Type B pancreatic cell (in vitro differentiated cells): Measurements from ENCODE around the gene EXTL1. TPM values are rescaled to one million over a fixed set of nuclear protein-coding genes. Genes with fewer than 3 reads are reported as not detected.

Source experiments
- DNase-seq: peaks from one replicate; pipeline ENCODE4 v3.0.0; 2021; ENCODE audit warnings: mixed read lengths; ENCODE audit not compliant: unreplicated experiment; ENCODE audit errors: extremely low spot score
- H3K27ac Mint-ChIP-seq: 2 replicates; pipeline ENCODE4 v1.8.0; 2021; ENCODE audit warnings: mild to moderate bottlenecking, mixed read lengths
- H3K27me3 Mint-ChIP-seq: 2 replicates; pipeline ENCODE4 v1.8.0; 2021; ENCODE audit warnings: mixed read lengths
- H3K36me3 Mint-ChIP-seq: 2 replicates; pipeline ENCODE4 v1.8.0; 2021; ENCODE audit warnings: mixed read lengths
- H3K4me1 Mint-ChIP-seq: one replicate; pipeline ENCODE4 v1.8.0; 2021; ENCODE audit warnings: mixed read lengths; ENCODE audit not compliant: unreplicated experiment
- H3K4me3 Mint-ChIP-seq: 2 replicates; pipeline ENCODE4 v1.8.0; 2021; ENCODE audit warnings: mild to moderate bottlenecking, mixed read lengths
- H3K9me3 Mint-ChIP-seq: 2 replicates; pipeline ENCODE4 v1.8.0; 2021; ENCODE audit warnings: mixed read lengths
- CTCF ChIP-seq: fragments of 200-600 bp; sonication (generic); conservative IDR thresholded peaks from 2 replicates; pipeline ENCODE4 v1.5.0; 2021; ENCODE audit warnings: antibody characterized with exemption, mild to moderate bottlenecking
- total RNA-seq: library from RNA; stranded (reverse); gene quantifications from 2 replicates; pipeline ENCODE4 v1.2.1, GENCODE V29; 2021; ENCODE audit warnings: low replicate concordance

Gene EXTL1
- total RNA-seq, 1 donor from 2014 or later = 4.2 TPM

- no peaks in the 10 kb centered on the region for H3K27me3 Mint-ChIP-seq
- no peak for DNase-seq
- no peak overlapping the region for H3K4me3 Mint-ChIP-seq
- peaks cover 26% of the 10 kb centered on the region for H3K4me1 Mint-ChIP-seq
- H3K27ac Mint-ChIP-seq = no peak overlapping the region
- H3K9me3 Mint-ChIP-seq = no peaks in the 10 kb centered on the region
- TF ChIP-seq CTCF = no peak
- H3K36me3 Mint-ChIP-seq = no peaks in the 10 kb centered on the region
These were observed 4.5 kb upstream of the EXTL1 start for GRCh38 chr1:26016953-26017545.

- DNase-seq = no peak
- TF ChIP-seq CTCF = no peak
- H3K27me3 Mint-ChIP-seq = no peaks in the 10 kb centered on the region
- no peaks in the 10 kb centered on the region for H3K9me3 Mint-ChIP-seq
- no peak overlapping the region for H3K4me3 Mint-ChIP-seq
- H3K4me1 Mint-ChIP-seq = peaks cover 26% of the 10 kb centered on the region
- H3K36me3 Mint-ChIP-seq = no peaks in the 10 kb centered on the region
- no peak overlapping the region for H3K27ac Mint-ChIP-seq
These were observed 4.0 kb upstream of the EXTL1 start for GRCh38 chr1:26017606-26018005.

DNA sequence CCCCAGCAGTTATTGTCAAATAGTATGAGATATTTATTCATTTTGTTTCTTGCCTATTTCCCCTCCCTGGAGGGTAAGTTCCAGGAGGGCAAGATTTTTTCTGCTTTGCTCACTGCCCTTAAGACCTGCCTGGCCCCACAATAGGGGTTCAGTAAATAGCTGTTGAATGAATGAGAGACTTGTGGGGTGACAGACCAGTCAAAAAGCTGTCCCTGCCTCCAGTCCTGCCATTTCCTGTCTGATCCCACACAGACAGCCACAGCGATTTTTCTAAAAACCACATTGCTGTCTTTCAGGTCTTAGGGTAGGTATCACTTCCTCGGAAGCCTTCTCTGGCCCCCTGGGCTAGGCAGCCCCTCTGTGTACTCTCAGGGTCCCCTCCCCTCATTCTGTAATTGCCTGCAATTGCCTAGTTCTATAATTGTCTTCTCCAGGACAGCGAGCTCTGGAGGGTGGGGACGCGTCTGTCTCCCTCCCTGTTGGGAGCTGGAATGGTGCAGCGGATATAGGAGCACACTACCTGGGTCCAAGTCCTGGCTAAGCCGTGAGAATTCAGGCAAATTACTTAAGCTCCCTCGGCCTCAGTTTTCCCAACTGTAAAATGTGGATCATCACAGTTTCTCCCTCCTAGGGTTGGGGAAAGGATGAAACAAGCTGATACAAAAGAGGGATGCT is 1.8 kb upstream of the EXTL1 start:
- no peaks in the 10 kb centered on the region for H3K27me3 Mint-ChIP-seq
- H3K4me1 Mint-ChIP-seq = peaks cover 32% of the 10 kb centered on the region
- no peak for TF ChIP-seq CTCF
- H3K36me3 Mint-ChIP-seq = no peaks in the 10 kb centered on the region
- peak overlapping the region; percentile 34 for H3K4me3 Mint-ChIP-seq
- no peaks in the 10 kb centered on the region for H3K9me3 Mint-ChIP-seq
- DNase-seq = no peak
- H3K27ac Mint-ChIP-seq = peak overlapping the region; percentile 7

- Mint-ChIP-seq H3K27ac (peak overlapping the region; percentile 7), H3K27me3 (no peaks in the 10 kb centered on the region), H3K4me1 (peaks cover 32% of the 10 kb centered on the region), H3K9me3 (no peaks in the 10 kb centered on the region), H3K4me3 (peak overlapping the region; percentile 34), H3K36me3 (no peaks in the 10 kb centered on the region)
- no peak for TF ChIP-seq CTCF
- DNase-seq = no peak
These were observed 1.2 kb upstream of the EXTL1 start for GRCh38 chr1:26020330-26020768.

GRCh38 chr1:26020941-26021646 is 481 bp upstream of the EXTL1 start:
- H3K27ac Mint-ChIP-seq = peak overlapping the region; percentile 78
- H3K4me3 Mint-ChIP-seq = peak overlapping the region; percentile 90
- no peak for DNase-seq
- no peaks in the 10 kb centered on the region for H3K9me3 Mint-ChIP-seq
- H3K4me1 Mint-ChIP-seq = peaks cover 32% of the 10 kb centered on the region
- H3K36me3 Mint-ChIP-seq = no peaks in the 10 kb centered on the region
- no peak for TF ChIP-seq CTCF
- H3K27me3 Mint-ChIP-seq = no peaks in the 10 kb centered on the region
